HG03060 (cell line): ENCODE measurements around the gene HIVEP3.
"Not testable (repeated sequence)": the region's sequence is repeated elsewhere in the genome, so short reads cannot be mapped to it uniquely, and the experiment has no call there.

ENCODE experiments used
- ATAC-seq: cut with Tn5 transposase; IDR thresholded peaks from one replicate; pipeline ENCODE4 v1.9.1; 2021; ENCODE audit warnings: low read depth, moderate number of reproducible peaks; ENCODE audit not compliant: unreplicated experiment

Gene HIVEP3

GRCh38 chr1:41918450-41919043 is at the start of gene HIVEP3:
HIVEP3 (minus strand) TSS chr1:41918922.
- ATAC-seq = no peak

- no peak for ATAC-seq
Observed at GRCh38 chr1:41964400-41964799, 45.7 kb upstream of the HIVEP3 start.

GRCh38 chr1:41963636-41964035 is 44.9 kb upstream of the HIVEP3 start:
- ATAC-seq = no peak

GRCh38 chr1:41958015-41958673 is 39.4 kb upstream of the HIVEP3 start:
- no peak for ATAC-seq

GRCh38 chr1:41957568-41957967 is 38.8 kb upstream of the HIVEP3 start:
- no peak for ATAC-seq

GRCh38 chr1:41955461-41956159 is 36.9 kb upstream of the HIVEP3 start:
- peak; percentile 52 for ATAC-seq

GRCh38 chr1:41954533-41954944 is 35.8 kb upstream of the HIVEP3 start:
- ATAC-seq = no peak

- no peak for ATAC-seq
Observed at GRCh38 chr1:41953291-41953690, 34.6 kb upstream of the HIVEP3 start.

- no peak for ATAC-seq
Observed at GRCh38 chr1:41952208-41952607, 33.5 kb upstream of the HIVEP3 start.

- not testable (repeated sequence) for ATAC-seq
Observed at GRCh38 chr1:41951492-41951891, 32.8 kb upstream of the HIVEP3 start.

GRCh38 chr1:41950820-41951219 is 32.1 kb upstream of the HIVEP3 start:
- no peak for ATAC-seq

GRCh38 chr1:41945946-41946345 is 27.2 kb upstream of the HIVEP3 start:
- not testable (repeated sequence) for ATAC-seq

GRCh38 chr1:41943717-41944116 is 25.0 kb upstream of the HIVEP3 start:
- no peak for ATAC-seq

GRCh38 chr1:41942278-41942677 is 23.6 kb upstream of the HIVEP3 start:
- ATAC-seq = no peak

GRCh38 chr1:41941381-41941780 is 22.7 kb upstream of the HIVEP3 start:
- ATAC-seq = no peak

- ATAC-seq = no peak
Observed at GRCh38 chr1:41939194-41939593, 20.5 kb upstream of the HIVEP3 start.

GRCh38 chr1:41936107-41936506 is 17.4 kb upstream of the HIVEP3 start:
- ATAC-seq = no peak

- no peak for ATAC-seq
Observed at GRCh38 chr1:41935226-41935625, 16.5 kb upstream of the HIVEP3 start.

- no peak for ATAC-seq
Observed at GRCh38 chr1:41933106-41933505, 14.4 kb upstream of the HIVEP3 start.

- ATAC-seq = no peak
Observed at GRCh38 chr1:41931578-41931977, 12.9 kb upstream of the HIVEP3 start.

- no peak for ATAC-seq
Observed at GRCh38 chr1:41927118-41927517, 8.4 kb upstream of the HIVEP3 start.

GRCh38 chr1:41925712-41926111 is 7.0 kb upstream of the HIVEP3 start:
- ATAC-seq = no peak
